Measurements from ENCODE around the gene EI24.
"Not testable (repeated sequence)": the region's sequence is repeated elsewhere in the genome, so short reads cannot be mapped to it uniquely, and the experiment has no call there.

EI24 gene

DNA sequence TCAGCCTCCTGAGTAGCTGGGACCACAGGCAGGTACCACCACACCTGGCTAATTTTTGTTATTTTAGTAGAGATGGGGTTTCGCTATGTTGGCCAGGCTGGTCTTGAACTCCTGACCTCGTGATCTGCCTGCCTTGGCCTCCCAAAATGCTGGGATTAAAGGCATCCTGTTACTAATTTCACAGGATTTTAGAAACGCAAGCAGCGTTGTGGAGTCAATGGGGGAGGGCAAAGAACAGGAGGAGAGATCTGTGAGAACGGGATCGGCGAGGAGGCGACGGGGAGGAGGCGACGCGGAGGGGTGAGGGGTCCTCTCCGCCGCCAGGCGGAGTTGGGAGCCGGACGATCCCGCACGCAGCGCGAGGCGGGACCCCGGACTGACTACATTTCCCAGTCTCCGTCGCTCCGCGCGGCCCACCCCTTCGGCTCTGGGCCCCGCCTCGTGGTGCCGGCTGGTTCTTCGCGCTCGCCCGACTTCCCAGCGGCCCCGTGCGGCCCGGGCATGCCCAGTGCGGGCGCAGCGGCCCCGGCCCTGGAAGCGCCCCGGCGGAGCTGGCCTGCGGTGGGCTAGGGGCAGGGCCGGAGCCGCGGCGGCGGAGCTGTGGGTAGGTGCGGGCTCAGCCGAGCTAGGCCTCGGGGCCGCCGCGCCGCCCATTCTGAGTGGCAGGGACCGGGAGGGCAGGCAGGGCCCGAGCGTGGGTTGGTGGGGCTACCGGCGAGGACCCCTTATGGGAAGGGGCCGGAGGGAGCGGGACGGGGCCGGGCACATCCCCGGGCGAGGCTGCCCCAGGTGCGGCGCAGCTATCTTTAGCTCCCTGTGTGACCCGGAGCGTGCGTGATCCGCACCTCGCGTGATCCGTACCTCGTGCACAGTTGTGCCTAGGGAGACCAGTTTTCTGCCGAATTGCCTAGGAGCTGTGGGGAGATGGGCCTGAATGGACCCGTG lies at the start of gene EI24:
Gene EI24, plus strand, starts transcription at position 508 of the 945 bp plus-strand sequence. CDS start 3,051 bp downstream, outside the sequence.
- DNase-seq (ENCODE audit: low read depth), result peak; percentile 67

DNA sequence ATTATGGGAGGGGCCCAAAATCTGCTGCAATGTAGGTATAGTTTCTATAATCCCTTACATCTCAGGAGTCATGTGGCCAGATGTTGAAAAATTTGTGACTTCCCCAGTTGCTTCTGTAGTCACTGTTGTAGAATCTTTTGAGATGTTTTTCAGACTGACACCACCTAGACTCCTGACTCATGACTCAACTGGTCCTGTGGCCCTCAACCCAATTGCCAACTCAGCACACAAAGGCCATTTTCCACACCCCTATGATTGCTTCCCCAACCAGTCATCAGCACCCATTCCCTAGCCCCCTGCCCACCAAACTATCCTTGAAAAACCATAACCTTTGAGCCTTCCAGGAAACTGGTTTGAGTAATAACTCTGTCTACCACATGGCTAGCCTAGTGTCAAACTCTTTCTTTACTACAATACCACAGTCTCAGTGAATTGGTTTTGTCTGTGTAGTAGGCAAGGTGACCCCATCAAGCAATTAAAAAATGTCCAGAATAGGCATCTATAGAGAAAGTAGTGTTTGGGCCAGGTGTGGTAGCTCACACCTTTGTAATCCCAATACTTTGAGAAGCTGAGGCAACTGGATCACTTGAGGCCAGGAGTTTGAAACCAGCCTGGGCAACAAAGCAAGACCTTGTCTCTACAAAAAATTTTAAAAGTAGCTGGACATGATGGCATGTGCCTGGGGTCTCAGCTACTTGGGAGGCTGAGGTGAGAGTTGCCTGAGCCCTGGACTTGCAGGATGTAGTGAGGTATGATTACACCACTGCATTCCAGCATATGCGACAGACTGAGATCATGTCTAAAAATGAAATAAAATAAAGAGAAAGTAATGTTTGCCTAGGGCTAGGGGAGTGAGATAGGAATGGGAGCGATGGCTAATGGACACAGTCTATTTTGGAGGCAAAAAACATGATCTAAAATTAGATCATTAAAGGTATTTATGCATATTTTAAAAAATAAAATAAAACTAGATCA lies 49.1 kb upstream of the EI24 start:
- DNase-seq (ENCODE audit: low read depth), result no peak

DNA sequence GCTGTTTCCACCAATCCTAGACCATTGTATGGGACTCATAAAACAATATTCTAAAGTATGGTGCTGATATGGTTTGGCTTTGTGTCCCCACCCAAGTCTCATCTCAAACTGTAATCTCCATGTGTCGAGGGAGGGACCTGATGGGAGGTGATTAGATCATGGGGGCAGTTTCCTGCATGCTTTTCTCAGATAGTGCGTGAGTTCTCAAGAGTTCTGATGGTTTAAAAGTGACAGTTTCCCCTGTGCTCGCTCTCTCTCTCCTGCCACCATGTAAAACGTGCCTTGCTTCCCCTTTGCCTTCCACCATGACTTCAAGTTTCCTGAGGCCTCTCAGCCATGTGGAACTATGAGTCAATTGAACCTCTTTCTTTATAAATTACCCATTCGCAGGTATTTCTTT lies 44.0 kb upstream of the EI24 start:
- no peak for DNase-seq (ENCODE audit: low read depth)

DNA sequence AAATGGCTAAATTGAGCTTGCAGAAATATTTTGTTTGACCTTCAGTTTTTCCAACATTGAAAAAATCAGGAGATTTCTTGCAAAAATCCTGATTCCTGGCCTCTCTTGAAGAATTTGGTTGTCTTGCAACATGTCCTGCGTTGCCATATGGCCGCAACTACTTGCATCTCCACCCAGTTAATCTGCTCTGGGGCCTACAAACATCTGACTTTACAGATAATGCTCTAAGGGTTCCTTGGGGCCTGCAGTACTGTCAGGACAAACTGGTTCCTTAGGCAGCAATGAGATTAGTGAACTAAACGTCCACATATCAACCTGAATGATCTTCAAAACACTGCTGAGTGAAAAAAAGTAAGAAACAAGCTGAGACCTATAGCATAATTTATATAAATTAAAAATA lies 36.6 kb upstream of the EI24 start:
- no peak for DNase-seq (ENCODE audit: low read depth)

DNA sequence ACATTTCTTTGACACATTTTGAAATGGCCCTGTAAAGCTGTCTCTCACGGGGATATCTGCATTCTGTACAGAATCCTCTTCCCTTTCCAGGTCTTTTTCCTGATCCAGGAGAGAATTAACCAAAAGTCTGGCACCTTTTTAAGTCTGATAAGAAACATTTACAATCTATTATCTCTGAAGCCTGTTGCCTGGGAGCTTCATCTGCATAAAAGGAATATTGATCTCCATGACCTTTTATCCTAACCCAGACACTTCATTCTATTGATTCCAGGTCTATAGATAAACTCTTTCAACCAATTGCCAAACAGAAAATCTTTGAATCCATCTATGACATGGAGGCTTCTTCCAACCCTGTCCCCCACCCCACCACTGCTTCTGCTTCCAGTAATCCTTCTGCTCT lies 33.7 kb upstream of the EI24 start:
- no peak for DNase-seq (ENCODE audit: low read depth)

DNA sequence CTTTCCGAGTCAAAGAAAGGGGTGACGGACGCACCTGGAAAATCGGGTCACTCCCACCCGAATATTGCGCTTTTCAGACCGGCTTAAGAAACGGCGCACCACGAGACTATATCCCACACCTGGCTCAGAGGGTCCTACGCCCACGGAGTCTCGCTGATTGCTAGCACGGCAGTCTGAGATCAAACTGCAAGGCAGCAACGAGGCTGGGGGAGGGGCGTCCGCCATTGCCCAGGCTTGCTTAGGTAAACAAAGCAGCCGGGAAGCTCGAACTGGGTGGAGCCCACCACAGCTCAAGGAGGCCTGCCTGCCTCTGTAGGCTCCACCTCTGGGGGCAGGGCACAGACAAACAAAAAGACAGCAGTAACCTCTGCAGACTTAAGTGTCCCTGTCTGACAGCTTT lies 32.4 kb upstream of the EI24 start:
- not testable (repeated sequence) for DNase-seq (ENCODE audit: low read depth)

DNA sequence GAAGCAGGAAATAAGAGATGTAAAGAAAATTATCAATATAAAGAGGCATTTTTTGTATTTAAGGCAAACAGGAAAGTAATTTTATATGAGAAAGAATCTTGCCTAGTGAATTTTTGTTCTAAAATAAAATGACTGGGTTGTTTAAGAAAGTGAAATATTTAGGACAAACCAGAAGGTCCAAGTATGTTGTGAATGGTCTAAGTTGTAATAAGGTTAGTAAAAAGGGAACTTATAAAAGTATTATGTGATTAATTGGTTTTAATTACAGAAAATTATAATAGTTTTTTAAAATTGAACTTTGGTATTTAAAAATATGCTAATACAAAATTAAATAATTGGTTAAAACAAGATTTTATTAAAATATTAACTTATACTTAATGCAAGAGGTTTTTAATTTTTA lies 26.6 kb upstream of the EI24 start:
- no peak for DNase-seq (ENCODE audit: low read depth)

DNA sequence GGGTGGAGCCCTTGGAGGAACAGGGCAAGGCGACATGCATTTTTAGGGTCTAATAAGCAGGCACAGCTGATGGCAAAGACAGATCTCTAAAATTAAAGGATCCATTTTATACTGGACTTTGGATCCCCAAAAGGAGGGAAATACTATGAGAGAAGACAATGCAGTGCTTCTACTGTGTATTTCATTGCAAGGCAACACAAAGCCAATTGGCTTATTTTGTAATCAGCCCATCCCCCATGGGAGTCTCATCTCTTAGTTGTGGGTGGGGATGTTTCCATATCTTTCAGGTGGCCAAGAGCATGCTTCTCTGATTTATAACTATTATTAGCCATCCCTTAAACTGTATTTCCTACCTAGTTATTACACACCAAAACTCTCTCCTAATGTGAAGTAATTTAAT lies 18.5 kb upstream of the EI24 start:
- DNase-seq (ENCODE audit: low read depth), result no peak

DNA sequence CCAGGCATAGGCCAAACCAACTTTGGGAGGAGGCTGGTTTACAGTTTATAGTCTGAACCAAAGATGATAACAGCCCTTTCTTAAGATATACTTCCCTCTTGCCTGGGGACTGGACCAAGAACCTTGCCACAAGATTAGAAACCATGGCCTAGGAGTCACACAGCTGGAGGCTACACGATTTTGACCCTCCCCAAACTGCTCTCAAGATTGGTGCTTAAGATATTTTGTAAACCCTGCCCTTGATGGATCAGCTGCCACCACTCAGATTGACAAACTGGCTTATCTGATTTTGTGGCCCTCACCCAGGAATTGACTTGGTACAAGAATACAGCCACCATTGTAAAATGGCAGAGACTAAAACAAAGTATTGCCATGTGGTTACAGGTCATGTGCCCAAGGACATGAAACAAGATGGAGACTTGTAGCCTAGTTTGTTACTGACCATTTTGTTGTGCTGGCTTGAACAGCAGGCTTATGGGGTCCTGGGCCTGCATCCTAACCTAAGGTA lies 17.4 kb upstream of the EI24 start:
- no peak for DNase-seq (ENCODE audit: low read depth)

DNA sequence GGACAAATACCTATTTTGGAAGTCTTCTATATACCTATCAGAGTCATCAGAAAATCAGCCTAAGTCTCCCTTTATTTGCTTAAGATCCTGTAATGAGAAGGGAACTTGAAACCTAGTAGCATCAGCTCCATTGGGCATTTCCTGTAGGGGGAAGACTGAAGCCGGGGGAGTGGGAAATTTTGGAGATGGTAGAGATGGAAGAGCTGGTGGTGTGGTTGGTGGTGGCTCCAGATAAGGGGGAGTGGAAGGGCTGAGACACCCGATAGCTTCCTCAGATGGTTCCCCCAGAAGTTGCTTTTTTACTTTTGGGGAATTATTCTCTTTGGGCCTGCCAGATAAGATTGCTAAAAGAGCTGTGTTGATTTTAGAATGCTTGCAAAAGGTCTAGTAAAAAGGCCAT lies 16.4 kb upstream of the EI24 start:
- no peak for DNase-seq (ENCODE audit: low read depth)

DNA sequence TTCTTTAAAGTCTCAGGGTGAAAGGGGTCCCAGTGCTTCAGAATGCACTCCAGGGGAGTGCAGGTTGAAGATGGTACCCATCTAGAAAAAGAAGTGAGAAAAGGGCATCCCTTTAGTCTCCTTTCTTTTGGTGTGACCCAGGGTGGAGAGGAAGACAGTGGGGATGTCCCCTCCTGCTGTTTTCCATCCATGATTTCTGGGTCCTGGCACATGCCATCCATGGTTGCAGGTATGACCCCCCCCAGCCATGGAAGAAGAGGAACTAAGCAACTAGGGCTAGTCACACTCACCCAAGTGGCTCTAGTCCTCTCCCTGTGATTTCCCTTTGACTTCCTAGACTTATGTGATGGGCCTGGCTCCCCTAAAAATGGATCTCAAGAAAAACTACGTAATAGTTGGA lies 15.9 kb upstream of the EI24 start:
- no peak for DNase-seq (ENCODE audit: low read depth)

DNA sequence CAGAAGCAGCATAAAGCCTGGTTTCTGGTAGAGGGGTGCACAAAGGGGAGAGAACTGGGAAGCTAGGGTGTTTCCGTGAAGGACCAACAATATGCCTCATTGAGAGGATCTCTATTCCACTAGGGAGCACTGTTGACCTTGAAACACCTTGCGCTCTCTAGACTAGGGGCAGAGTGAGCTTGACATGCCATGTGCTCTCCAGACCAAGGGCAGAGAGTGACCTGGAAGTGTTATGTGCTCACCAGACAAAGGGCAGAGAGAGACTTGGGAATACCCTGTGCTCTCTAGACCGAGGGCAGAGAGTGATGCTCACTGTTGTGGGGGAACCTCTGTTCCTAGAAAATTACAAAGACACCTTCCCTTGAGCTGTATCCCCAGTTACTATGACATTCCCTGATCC lies 15.2 kb upstream of the EI24 start:
- DNase-seq (ENCODE audit: low read depth), result no peak

DNA sequence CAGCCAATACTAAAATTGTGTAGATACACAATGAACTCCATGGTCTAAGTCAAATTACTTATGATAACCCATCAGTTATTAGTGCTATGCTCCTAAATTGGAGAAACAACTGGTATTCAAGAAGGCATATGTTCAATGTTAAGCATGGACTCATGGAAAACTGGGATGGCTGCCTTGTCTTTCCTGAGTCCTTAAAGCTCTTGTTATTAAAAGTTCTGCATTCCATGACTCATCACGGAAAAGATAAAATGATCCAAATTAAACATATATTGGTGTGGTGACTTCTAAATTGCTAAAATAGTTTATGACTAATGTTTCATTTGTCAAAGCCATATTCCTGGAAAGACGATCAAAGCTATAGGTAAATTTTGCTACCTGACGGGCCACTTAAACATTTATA lies 9.4 kb upstream of the EI24 start:
- DNase-seq (ENCODE audit: low read depth), result no peak

DNA sequence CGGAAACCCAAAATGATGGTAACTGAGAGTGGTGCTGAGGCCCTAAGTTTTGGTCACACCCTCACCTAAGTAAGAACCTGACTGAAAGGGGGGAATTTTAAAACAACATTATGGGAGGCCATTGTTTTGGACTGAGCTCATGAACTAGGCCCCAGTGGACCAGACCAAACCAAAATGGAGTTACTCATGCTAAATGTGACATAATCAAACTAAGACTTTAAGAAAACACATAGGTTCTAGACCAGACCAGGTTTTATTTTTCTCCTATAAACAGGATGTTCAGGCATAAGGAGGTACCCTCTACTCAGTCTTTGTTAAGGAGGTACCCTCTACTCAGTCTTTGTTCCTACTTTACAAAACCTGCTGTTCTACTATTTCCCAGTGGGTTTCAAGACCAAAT lies 7.4 kb upstream of the EI24 start:
- no peak for DNase-seq (ENCODE audit: low read depth)

DNA sequence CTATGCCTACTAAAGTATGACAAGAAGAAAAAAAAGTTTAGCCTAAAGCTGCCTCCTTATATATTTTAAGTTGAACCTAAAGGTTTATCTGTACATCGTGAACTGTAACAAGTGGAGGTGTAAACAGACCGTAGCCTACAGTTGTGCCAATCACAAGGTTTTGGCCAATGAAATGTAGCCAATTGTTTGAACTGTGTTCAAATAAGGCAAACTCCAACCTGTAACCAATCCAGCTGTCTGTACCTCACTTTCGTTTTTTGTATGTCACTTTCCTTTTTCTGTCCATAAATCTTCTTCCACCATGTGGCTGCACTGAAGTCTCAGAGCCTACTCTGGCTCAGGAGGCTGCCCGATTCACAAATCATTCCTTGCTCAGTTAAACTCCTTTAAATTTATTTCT lies 6.8 kb upstream of the EI24 start:
- DNase-seq (ENCODE audit: low read depth), result no peak

DNA sequence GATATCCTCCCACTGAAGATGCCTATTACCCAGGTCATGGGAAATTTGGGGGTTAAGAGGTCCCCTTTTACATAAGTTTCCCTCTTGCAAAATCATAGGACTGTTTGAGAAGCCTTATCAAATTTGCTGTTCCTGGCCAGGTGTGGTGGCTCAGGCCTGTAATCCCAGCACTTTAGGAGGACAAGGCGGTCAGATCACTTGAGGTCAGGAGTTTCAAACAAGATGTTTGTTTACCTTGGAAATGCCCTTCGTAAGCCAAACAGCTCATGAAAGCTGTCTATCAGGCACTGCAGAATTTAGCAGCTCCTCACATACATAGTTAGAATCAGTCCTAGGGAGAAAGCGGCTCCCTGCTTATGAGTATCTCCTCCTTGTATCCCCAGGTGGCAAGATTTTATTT lies 4.9 kb upstream of the EI24 start:
- DNase-seq (ENCODE audit: low read depth), result no peak

DNA sequence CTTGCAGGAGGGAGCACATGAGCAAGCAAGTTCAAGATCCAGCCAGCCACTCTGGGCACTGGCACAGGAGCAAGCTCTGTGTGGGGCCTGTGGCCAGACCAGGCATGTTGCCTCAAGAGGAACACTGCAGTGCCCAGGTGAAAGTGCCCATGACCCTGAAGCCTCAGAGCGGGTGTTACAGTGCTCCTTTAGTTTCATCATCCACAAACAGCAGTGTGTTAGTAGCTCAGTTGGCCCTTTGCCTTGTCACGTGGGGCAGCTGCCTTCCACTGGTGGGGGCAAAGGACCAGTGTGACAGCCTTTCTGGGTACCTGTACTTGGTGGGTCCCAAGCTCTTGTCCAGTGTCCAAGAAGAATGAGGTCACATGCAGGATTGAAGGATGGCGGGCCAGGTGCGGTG lies 3.0 kb upstream of the EI24 start:
- no peak for DNase-seq (ENCODE audit: low read depth)

DNA sequence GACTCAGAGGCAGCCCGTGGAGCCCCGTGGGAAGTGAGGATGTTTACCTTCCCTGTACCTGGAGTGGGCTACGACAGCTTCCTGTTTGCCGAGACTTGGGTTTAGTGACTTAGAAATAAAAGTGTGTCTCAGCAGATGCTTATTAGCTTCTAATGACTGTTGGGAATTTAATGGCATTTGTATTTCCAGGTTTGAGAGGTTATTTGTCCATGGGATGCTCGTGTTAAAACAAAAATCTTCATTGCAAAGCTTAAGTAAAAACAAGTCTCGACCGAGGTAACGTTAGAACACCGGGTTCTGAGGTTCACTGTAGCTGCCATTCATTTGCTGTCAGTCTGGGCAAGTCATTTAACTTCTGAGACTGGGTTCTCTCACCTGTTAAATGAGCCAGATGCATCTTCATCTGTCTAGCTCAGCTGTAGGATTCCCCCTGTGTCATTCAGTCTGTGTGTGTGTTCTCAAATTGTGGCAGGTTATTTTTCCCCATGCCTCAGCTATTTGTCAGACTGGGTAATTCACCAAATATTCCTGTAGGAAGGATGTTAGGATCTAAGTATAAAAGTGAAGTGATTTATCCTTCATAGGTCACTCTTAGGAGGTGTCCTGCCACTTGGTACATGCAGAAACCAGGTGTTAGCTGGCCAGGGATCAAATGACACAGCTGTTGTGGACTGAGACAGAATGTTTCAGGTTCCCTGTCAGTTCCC lies 791 bp downstream of the EI24 start:
- DNase-seq (ENCODE audit: low read depth), result no peak

DNA sequence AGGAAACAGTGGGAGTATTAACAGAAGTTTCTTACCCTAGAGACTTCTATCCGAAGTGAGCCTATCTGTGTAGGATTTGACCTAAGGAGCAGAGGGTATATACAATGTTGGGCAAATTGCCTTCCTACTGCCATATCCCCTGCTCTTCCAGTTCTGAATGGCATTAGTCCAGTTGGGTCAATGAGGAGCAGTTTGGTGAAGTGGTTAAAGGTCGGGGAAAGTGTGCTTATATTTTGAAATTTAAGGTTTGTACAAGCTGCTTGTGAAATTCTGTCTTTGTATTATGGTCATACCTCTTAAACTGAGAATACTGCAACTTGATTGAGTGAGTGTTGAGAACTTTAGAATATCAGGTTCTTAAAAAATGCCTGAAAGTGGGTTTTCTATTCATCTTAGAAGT lies 1.7 kb downstream of the EI24 start:
- no peak for DNase-seq (ENCODE audit: low read depth)

DNA sequence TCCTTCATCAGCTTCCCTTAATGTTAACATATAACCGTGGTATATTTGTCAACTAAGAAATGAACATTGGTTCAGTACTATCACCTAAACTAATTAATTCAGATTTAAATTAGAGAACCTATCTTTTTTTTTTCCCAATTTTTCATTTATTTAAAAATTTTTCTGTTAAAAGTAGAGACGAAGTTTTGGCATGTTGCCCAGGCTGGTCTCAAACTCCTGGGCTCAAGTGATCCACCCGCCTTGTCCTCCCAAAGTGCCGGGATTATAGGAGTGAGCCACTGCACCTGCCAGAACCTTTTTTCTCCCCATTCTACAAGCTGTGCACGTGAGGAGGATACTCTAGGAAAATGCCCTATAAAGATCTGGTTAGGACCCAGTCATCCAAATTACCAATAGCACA lies 3.6 kb downstream of the EI24 start:
- no peak for DNase-seq (ENCODE audit: low read depth)

DNA sequence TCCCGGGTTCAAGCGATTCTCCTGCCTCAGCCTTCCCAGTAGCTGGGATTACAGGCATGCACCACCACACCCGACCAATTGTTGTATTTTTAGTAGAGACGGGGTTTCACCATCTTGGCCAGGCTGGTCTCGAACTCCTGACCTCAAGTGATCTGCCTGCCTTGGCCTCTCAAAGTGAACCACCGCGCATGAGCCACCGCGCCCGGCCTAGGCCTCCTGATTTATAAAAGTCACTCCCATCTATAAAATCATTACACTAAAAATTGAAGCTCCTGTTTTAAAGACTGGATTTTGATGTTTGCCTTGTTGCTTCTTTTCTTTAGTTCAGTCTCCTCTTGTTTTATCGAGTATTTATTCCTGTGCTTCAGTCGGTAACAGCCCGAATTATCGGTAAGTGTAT lies 7.9 kb downstream of the EI24 start:
- not testable (repeated sequence) for DNase-seq (ENCODE audit: low read depth)

DNA sequence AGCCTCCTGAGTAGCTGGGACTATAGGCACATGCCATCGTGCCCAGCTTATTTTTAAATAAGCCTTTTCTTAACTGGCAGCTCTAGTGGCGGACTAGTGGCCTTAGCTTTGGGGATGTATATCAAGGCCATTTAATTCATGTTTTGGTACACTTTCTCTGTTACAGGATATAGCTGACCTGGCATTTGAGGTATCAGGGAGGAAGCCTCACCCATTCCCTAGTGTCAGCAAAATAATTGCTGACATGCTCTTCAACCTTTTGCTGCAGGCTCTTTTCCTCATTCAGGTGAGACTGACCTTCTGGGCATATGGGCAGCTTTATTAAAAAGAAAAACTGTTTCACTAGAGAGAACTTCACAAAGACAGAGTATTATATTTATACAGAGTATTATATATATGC lies 9.5 kb downstream of the EI24 start:
- no peak for DNase-seq (ENCODE audit: low read depth)
